OCI-LY7 (cell line): Measurements from ENCODE around the gene VAMP1.

Source experiments
- CTCF ChIP-seq: fragments of 200-600 bp; sonication (generic); conservative IDR thresholded peaks from 2 replicates; pipeline ENCODE4 v1.5.1; 2014; ENCODE audit warnings: mild to moderate bottlenecking, antibody characterized with exemption, low read length, moderate library complexity, mixed read lengths
- EZH2phosphoT487 ChIP-seq: fragments of 200-600 bp; sonication (generic); IDR thresholded peaks from 2 replicates; pipeline ENCODE4 v1.6.1; 2018; ENCODE audit warnings: low read depth, borderline replicate concordance, mild to moderate bottlenecking, mixed run types, antibody characterized with exemption, low read length, moderate library complexity, mixed read lengths

GRCh38 chr12:6443361-6443983 lies 27.0 kb downstream of the VAMP1 start:
- TF ChIP-seq CTCF (no peak), EZH2phosphoT487 (no peak)
